Central memory CD8-positive, alpha-beta T cell (primary cell): ENCODE measurements around the gene FGFRL1.

Experiments
- ATAC-seq: fragments of 150-1000 bp; cut with Tn5 transposase; replicated peaks from 2 replicates; pipeline ENCODE4 v1.10.0; 2022; ENCODE audit warnings: mild to moderate bottlenecking, moderate FRiP score, moderate number of reproducible peaks; ENCODE audit not compliant: poor library complexity, severe bottlenecking; ENCODE audit errors: extremely low read depth
- DNase-seq, 2 donors: peaks; one replicate each; pipeline ENCODE4 v3.0.0; 2021; ENCODE audit warnings: low spot score in 2 of 2
- H3K27ac Mint-ChIP-seq: one replicate; pipeline ENCODE4 v1.8.0; 2022; ENCODE audit warnings: low read depth, mild to moderate bottlenecking, moderate library complexity, mixed read lengths
- H3K27me3 Mint-ChIP-seq: one replicate; pipeline ENCODE4 v1.8.0; 2022; ENCODE audit warnings: mixed read lengths
- H3K36me3 Mint-ChIP-seq: one replicate; pipeline ENCODE4 v1.8.0; 2022; ENCODE audit warnings: mild to moderate bottlenecking, moderate library complexity, mixed read lengths; ENCODE audit not compliant: insufficient read depth
- H3K4me1 Mint-ChIP-seq: one replicate; pipeline ENCODE4 v1.8.0; 2022; ENCODE audit warnings: mixed read lengths
- H3K4me3 Mint-ChIP-seq: one replicate; pipeline ENCODE4 v1.8.0; 2022; ENCODE audit warnings: mild to moderate bottlenecking, moderate library complexity, mixed read lengths
- H3K9me3 Mint-ChIP-seq: one replicate; pipeline ENCODE4 v1.8.0; 2022; ENCODE audit warnings: mixed read lengths

FGFRL1 gene

DNA sequence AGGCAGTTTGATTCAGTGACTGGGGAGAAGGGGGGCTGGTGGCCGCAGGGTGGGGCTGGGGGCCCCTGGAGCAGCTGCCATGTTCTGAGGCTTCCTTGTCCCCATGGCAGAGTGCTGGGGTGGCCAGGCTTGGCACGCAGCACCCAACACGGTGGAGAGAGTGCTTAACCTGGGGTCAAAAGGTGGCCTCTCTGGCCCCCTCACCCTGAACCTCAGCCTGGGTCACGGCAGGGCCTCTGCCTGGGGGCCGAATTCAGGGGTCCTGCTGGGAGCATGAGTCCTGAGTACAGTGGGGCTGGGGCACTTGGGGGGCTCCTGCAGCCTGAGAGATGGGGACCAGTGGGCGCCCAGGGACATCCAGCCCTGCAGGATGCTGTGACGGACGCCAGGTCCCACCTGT lies 19.9 kb downstream of the FGFRL1 start:
- DNase-seq (no peak), ATAC-seq (no peak)
- H3K36me3 Mint-ChIP-seq, result peaks cover 4% of the 10 kb centered on the region
- no peak overlapping the region for H3K4me3 Mint-ChIP-seq
- no peaks in the 10 kb centered on the region for H3K27me3 Mint-ChIP-seq
- H3K4me1 Mint-ChIP-seq, result no peaks in the 10 kb centered on the region
- H3K27ac Mint-ChIP-seq, result no peak overlapping the region
- H3K9me3 Mint-ChIP-seq, result no peaks in the 10 kb centered on the region

DNA sequence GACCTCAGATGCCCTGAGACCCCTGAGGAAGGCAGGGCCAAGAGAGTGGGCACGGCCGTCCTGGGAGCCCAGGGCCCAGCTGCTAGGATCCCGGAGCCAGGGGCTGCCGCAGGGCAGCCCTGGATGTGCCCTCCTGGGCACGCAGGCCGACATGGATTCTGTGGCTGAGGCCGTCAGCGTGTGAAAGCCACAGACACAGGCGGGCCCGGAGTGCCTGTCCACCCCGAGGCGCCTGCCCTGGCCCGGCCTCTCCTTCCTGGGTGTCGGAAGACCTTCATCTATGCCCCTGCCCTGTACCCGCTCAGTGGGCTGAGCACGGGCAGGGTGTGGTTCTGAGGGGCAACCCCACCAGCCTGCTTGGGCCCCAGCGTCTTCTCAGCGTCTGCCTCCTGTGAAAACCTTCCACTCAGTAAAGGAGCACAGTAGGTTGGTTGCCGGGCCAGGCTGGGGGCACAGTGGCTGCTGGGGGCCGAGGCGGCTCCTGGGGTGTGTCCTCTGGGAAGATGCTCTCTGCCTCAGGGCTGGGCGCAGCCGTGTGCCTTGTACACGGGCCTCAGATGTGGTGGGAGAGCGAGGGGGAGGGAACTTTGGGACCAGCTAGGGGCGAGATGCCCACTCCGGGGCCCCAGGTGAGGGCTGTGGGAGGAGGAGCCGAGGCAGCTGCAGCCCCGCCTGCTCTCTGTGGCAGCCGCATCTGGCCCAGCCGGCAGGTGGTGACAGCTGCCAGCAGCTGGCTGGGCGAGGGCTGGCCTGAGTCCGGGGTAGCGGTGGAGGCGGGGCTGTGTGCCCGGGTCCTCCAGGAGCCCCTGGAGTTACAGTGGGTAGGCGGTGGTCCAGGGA lies 20.8 kb downstream of the FGFRL1 start:
- DNase-seq (no peak), ATAC-seq (no peak)
- Mint-ChIP-seq H3K4me1 (no peaks in the 10 kb centered on the region), H3K36me3 (peaks cover 4% of the 10 kb centered on the region), H3K4me3 (no peak overlapping the region), H3K9me3 (no peaks in the 10 kb centered on the region), H3K27me3 (no peaks in the 10 kb centered on the region), H3K27ac (no peak overlapping the region)

DNA sequence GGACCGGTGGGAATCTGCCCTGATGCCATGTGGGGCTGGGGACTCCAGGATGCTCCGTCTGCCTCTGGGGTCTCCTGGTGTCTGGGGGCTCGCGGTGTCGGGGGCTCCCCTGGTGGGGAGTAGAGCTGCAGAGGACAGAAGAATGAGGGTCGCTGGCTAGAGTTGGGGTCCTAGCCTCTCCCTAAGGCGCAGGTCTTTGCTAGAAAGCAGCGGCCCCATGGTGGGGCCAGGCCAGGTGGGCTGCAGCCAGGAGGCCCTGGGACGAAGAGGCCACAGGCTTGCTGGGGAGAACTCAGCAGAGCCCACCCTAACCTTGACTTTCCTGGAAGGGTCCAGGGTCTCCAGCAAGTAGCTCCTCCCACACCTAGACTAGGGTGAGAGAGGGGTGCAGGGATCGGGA lies 21.4 kb downstream of the FGFRL1 start:
- peaks cover 3% of the 10 kb centered on the region for H3K36me3 Mint-ChIP-seq
- no peak for DNase-seq
- H3K4me1 Mint-ChIP-seq, result no peaks in the 10 kb centered on the region
- H3K4me3 Mint-ChIP-seq, result no peak overlapping the region
- H3K27ac Mint-ChIP-seq, result no peak overlapping the region
- H3K27me3 Mint-ChIP-seq, result no peaks in the 10 kb centered on the region
- ATAC-seq, result no peak
- no peaks in the 10 kb centered on the region for H3K9me3 Mint-ChIP-seq

DNA sequence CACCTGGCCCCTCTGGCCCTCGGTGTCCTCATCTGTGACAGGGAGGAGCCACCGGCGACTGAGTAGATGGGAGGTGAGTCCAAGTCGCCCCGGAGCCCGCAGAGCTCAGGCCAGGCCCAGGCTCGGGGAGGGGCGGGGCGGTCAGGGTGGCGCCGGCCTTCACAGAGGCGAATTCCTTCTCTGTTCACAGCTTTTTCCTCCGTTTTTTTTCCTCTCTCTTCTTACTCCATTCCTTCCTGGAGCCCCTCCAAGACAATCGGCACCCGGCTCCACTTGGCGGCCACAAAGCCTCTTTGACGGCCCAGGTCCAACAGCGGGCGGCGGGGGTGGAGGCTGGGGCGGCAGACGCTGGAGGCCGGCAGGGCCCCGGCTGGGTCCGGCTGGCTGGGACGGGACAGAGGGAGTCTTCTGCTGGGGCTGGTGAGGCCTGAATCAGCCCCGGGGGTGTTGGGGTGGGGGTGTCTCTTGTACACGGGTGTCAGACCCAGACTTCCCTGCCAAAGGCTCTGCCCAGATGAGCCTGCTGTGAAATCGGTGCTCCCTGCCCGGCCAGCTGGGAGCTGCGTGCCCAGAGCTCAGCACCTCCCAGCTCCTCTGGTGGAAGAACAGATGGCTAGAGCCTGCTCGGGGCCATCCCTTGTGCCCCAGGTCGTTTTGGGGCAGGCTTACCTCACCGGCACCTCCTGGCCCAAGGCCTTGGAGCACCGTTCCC lies 22.6 kb downstream of the FGFRL1 start:
- no peak for ATAC-seq
- Mint-ChIP-seq H3K4me3 (no peak overlapping the region), H3K9me3 (no peaks in the 10 kb centered on the region)

DNA sequence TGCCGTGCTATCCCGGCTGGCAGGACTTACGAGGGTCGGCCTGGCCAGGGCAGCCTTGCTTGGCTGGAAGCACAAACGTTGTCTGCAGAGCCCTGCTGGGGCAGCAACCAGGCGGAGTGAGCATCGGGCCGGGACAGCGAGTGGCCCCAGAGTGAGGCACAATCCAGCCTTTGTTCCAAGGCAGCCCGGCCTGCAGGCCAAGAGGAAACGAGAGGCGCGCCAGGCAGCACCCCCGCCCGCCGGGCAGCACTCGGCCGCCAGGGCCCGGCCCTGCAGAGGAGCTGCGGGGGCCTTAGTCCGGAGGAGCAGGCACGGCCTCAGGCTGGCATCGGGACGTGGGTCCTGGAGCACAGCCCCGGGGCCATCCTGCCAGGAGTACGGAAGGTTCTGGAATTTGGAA lies 24.1 kb downstream of the FGFRL1 start:
- Mint-ChIP-seq H3K27ac (no peak overlapping the region), H3K4me3 (no peak overlapping the region), H3K36me3 (peaks cover 2% of the 10 kb centered on the region), H3K27me3 (no peaks in the 10 kb centered on the region), H3K9me3 (no peaks in the 10 kb centered on the region), H3K4me1 (no peaks in the 10 kb centered on the region)
- ATAC-seq (no peak), DNase-seq (no peak)

More for the DNA sequence above, 22.6 kb downstream of the FGFRL1 start:
- H3K27me3 Mint-ChIP-seq, result no peaks in the 10 kb centered on the region
- peaks cover 2% of the 10 kb centered on the region for H3K36me3 Mint-ChIP-seq
- no peak for DNase-seq
- no peaks in the 10 kb centered on the region for H3K4me1 Mint-ChIP-seq
- no peak overlapping the region for H3K27ac Mint-ChIP-seq

DNA sequence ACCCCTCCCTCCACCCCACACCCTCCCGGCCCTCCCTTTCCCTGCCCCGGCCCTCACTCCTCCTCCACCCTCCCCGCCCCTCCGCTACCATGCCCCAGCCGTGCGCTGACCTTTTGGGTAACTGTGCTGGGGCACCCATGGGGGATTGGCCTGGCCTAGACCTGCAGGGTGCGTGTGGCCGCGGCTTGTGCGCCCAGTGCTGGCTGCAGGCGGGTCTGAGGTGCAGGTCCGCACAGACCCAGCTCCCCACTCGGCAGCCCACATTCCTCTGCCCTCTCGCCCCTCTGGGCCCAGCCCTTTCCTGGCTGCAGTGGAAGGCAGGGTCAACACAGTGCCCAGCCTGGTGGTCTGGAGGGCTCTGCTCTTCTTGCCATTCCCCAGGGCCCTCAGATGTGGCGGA lies 24.7 kb downstream of the FGFRL1 start:
- Mint-ChIP-seq H3K27me3 (no peaks in the 10 kb centered on the region), H3K27ac (no peak overlapping the region), H3K36me3 (peaks cover under 1% of the 10 kb centered on the region), H3K4me1 (no peaks in the 10 kb centered on the region), H3K4me3 (no peak overlapping the region), H3K9me3 (no peaks in the 10 kb centered on the region)
- ATAC-seq (no peak), DNase-seq (no peak)

DNA sequence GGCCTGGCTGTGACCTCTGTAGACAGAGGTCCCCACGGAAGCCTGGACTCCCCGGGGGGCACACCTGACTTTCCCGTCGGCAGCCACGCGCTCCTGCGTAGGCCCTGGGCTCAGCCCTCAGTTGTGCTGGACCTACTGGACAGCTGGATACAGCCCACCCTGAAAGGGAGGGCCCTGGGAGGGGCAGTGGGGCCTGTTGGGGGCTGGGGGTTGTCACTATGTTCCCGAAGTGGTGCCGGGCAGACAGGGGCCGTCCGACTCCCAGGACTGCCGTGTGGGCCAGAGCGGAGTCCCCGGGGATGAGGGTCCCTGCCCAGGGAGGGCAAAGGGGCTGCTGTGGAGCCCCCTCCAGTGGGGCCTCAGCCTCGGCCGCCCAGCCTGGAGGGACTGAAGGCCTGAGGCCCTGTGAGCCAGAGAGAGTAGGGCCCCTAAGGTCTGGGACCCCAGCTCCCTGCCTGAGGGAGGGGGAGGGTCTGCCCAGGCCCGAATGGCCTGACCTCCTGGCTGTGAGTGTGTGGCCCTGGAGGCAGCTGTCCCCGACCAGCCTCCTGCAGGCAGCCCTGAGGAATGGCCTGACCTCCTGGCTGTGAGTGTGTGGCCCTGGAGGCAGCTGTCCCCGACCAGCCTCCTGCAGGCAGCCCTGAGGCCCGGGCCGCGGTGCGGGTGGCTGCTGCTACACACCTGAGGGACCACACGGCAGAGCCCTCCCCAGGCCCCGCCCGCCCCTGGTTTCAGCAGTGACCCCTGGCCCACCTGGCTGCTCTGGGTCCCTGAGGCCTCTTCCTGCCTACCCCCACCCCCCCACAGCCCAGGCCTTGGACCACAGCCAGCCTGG lies 25.8 kb downstream of the FGFRL1 start:
- no peaks in the 10 kb centered on the region for H3K9me3 Mint-ChIP-seq
- no peak overlapping the region for H3K4me3 Mint-ChIP-seq
- ATAC-seq, result no peak
- no peaks in the 10 kb centered on the region for H3K27me3 Mint-ChIP-seq
- H3K27ac Mint-ChIP-seq, result no peak overlapping the region
- peaks cover 2% of the 10 kb centered on the region for H3K36me3 Mint-ChIP-seq
- no peaks in the 10 kb centered on the region for H3K4me1 Mint-ChIP-seq
- no peak for DNase-seq

DNA sequence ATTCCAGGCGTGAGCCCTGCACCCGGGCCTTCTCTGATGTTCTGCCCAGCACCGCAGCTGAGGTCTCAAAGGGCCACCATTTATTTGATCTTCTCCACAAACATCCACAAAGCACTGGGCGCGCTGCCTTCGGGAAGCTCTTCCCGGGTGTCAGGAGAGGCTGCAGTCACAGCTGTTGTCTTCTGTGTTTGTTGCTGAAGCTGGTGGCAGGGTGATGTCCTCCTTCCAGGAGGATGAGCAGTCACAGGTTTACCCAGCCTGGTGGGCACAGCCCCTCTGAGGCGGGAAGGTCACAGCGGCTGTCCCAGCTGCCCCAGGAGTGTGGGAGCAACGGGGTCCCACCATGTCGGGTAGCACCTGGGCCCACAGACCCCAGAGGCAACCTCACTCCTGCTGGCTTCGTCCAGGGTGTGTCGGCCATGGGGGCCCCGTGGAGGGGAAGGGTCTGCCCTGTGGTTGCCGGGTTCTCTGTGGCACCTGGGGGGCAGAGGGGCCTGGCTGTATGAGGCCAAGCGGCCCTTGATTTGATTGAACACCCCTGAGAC lies 27.6 kb downstream of the FGFRL1 start:
- Mint-ChIP-seq H3K36me3 (peaks cover 2% of the 10 kb centered on the region), H3K4me1 (no peaks in the 10 kb centered on the region), H3K27ac (no peak overlapping the region), H3K27me3 (no peaks in the 10 kb centered on the region), H3K9me3 (no peaks in the 10 kb centered on the region), H3K4me3 (no peak overlapping the region)
- DNase-seq (no peak), ATAC-seq (no peak)

DNA sequence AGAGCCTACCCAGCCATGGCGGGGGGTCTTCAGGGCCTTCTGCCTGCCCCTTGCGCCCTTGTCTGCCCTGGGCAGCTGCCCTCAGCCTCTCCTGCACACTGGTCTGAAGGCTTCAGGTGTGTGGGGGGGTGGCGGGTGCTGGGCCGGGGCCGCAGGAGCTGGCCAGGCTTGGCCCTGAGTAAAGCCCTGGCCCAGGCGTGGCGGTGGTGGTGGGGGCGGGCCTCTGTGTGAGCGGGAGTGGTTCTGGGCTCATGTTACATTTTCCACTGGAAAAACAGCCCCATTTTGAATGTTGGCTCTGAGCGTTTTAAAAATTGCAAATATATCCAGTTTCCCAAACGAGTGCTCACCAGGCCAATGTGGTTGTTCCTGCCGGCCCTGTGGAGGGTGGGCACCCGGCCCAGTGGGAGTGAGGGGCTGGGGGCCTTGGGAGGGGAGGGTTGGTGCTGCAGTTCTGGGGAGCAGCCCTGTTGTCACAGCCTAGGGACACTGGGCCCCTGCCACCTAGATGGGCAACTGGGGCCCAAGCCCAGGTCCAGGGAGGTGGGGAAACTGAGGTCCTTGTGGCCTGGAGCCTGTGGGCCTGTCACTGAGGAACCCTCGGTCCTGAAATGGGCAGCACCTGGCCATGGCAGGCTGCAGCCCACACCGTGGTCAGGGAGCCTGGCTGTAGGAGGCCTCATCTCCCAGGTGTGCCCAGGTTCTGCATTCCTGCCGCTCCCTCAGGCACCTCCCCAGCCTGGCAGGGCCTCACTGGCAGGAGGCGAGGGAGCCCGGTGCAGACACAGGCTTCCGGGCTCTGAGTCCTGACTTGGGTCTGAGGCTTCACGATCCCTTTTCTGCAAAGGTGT lies 28.3 kb downstream of the FGFRL1 start:
- no peak overlapping the region for H3K4me3 Mint-ChIP-seq
- no peak for DNase-seq

DNA sequence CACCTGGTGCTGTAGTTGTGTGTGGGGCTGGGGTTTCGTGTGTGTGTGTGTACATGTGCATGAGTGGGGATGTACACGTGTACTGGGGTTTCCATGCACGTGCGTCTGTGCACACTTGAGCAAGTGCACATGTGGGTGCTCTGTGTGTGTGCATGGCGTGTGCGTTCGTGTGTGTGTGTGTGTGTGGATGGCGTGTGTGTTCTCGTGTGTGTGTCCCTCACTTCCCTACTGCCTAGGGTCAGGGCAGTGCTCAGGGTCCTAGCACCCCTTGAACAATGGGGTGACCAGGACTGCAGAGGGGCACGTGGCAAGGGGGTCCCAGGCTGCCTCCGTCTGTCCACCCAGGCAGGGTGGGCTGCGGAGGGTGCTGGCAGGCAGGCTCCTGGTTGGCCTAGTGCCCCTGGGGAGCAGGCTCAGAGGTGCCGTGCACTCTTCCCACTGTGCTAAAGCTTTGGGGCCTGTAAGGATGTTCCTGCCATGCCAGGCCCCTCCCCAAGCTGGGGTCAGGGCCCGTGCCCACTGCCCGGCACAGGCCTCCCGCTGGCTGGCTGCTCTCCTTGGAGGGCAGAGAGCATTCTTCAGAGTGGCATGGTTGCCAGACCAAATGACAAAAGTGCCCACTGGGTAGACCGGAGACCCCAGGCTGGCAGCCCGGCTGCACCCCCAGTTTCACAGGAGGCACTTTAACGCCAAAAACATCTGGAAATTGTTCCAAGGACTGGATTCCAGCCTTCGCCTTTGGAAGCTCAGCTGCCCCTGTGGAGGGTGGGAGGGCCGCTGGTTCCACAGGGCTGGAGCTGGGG lies 29.1 kb downstream of the FGFRL1 start:
- DNase-seq (no peak), ATAC-seq (no peak)
- H3K27me3 Mint-ChIP-seq, result peaks cover 13% of the 10 kb centered on the region
- no peak overlapping the region for H3K27ac Mint-ChIP-seq
- no peaks in the 10 kb centered on the region for H3K9me3 Mint-ChIP-seq
- H3K36me3 Mint-ChIP-seq, result peaks cover 2% of the 10 kb centered on the region
- H3K4me3 Mint-ChIP-seq, result no peak overlapping the region
- H3K4me1 Mint-ChIP-seq, result no peaks in the 10 kb centered on the region

More for the DNA sequence above, 28.3 kb downstream of the FGFRL1 start:
- Mint-ChIP-seq H3K36me3 (peaks cover 2% of the 10 kb centered on the region), H3K27me3 (peaks cover 4% of the 10 kb centered on the region), H3K4me1 (no peaks in the 10 kb centered on the region), H3K9me3 (no peaks in the 10 kb centered on the region), H3K27ac (no peak overlapping the region)
- ATAC-seq, result no peak

DNA sequence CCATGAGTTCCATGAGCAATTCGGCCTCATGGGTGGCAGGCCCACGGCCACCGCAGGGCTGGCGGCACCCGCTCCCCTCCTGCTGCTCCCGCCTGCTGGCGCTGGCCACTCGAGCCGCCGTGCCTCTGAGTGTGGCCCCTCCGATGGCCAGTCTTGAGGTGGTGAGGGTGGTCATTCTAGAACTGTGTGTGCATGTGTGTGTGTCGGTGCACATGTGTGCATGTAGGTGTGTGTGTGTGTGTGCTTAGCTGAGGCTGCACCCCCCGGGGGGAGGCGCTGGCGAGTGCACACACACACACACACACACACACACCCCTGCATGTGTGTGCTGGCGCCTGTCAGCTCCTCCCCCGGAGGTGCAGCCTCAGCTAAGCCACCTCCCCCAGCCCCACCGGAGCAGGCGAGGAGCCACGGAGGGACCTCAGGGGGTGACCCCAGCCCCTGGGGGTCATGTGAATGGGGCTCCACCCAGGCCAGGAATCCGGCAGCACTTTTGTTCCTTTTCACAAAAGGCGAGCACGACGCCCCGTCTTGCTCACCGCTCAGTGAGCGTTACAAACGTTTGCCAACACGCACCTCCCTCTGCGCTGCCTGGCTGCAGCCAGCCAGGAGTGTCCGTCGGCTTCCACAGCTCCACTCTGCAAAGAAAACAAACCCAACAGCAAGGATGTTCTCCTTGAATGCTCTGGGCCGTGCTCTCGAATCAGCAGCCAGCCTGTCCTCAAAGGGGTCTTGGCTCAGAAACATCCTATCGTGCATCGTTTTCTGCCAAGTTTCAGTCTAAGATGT lies 29.9 kb downstream of the FGFRL1 start:
- no peak overlapping the region for H3K27ac Mint-ChIP-seq
- H3K4me3 Mint-ChIP-seq, result no peak overlapping the region
- no peaks in the 10 kb centered on the region for H3K9me3 Mint-ChIP-seq
- ATAC-seq (no peak), DNase-seq (no peak)
- H3K36me3 Mint-ChIP-seq, result peaks cover 2% of the 10 kb centered on the region
- no peaks in the 10 kb centered on the region for H3K4me1 Mint-ChIP-seq
- peaks cover 15% of the 10 kb centered on the region for H3K27me3 Mint-ChIP-seq
